ENCODE results near the gene TSPAN14. TPM values are rescaled to one million over a fixed set of nuclear protein-coding genes. Genes with fewer than 3 reads are reported as not detected.

TSPAN14 gene
- total RNA-seq, 4 donors from 2014 or later: 103 to 168 (median 131) TPM

GRCh38 chr10:80462981-80463741 lies 9.1 kb downstream of the TSPAN14 start:
- no peak overlapping the region for H3K4me3 ChIP-seq (ENCODE audit: low read depth, poor library complexity, severe bottlenecking)
- intact Hi-C loops (cut with DNase I; ENCODE audit: low total_unique reads): no loop called here
- 20 to 25% methylated on average over 5 of the region's 5 CpGs for WGBS, 2 donors

GRCh38 chr10:80463868-80464267 lies 9.8 kb downstream of the TSPAN14 start:
- DNase-seq (ENCODE audit: low spot score in 2 of 2): no peak
- TF ChIP-seq POLR2A (IDR thresholded peaks at IDR 0.05): no peak
- no peak for TF ChIP-seq CTCF (IDR thresholded peaks at IDR 0.05)
- no peak overlapping the region for H3K4me3 ChIP-seq (ENCODE audit: low read depth, poor library complexity, severe bottlenecking)
- 79% methylated on average over 10 of the region's 10 CpGs for WGBS, 2 donors
- intact Hi-C loops (cut with DNase I; ENCODE audit: low total_unique reads): no loop called here

More at GRCh38 chr10:80462981-80463741, 9.1 kb downstream of the TSPAN14 start:
- no peak for TF ChIP-seq CTCF (IDR thresholded peaks at IDR 0.05)
- TF ChIP-seq POLR2A (IDR thresholded peaks at IDR 0.05): no peak
- no peak for DNase-seq (ENCODE audit: low spot score in 2 of 2)

GRCh38 chr10:80464557-80465450 lies 10.7 kb downstream of the TSPAN14 start:
- 23 to 31% methylated on average over 13 to 14 of the region's 14 CpGs for WGBS, 2 donors
- no peak overlapping the region for H3K4me3 ChIP-seq (ENCODE audit: low read depth, poor library complexity, severe bottlenecking)
- TF ChIP-seq POLR2A (IDR thresholded peaks at IDR 0.05): no peak
- intact Hi-C loops (cut with DNase I; ENCODE audit: low total_unique reads): no loop called here
- no peak for DNase-seq (ENCODE audit: low spot score in 2 of 2)

- 26 to 32% methylated on average over 3 of the region's 3 CpGs for WGBS, 2 donors
- no peak for DNase-seq (ENCODE audit: low spot score in 2 of 2)
- intact Hi-C loops (cut with DNase I; ENCODE audit: low total_unique reads): no loop called here
Observed at GRCh38 chr10:80465451-80465835, 11.3 kb downstream of the TSPAN14 start.

GRCh38 chr10:80465839-80466590 lies 11.9 kb downstream of the TSPAN14 start:
- intact Hi-C loops (cut with DNase I; ENCODE audit: low total_unique reads): no loop called here
- no peak for DNase-seq (ENCODE audit: low spot score in 2 of 2)
- no peak for TF ChIP-seq CTCF (IDR thresholded peaks at IDR 0.05)
- no peak for TF ChIP-seq POLR2A (IDR thresholded peaks at IDR 0.05)
- no peak overlapping the region for H3K4me3 ChIP-seq (ENCODE audit: low read depth, poor library complexity, severe bottlenecking)
- 81 to 92% methylated on average over 10 of the region's 10 CpGs for WGBS, 2 donors

More at GRCh38 chr10:80465451-80465835, 11.3 kb downstream of the TSPAN14 start:
- TF ChIP-seq CTCF (IDR thresholded peaks at IDR 0.05) (no peak), POLR2A (IDR thresholded peaks at IDR 0.05) (no peak)
- no peak overlapping the region for H3K4me3 ChIP-seq (ENCODE audit: low read depth, poor library complexity, severe bottlenecking)

Measured in lower leg skin (tissue), 4 donors.